NCI-H1105 treated with DMSO at 0.1 percent for 48 hours (cell line): ENCODE measurements around the gene LHPP.

Experiments
- DNase-seq: peaks from one replicate; lab custom pipeline; 2025; lab: John Stamatoyannopoulos, UW

Gene LHPP

DNA sequence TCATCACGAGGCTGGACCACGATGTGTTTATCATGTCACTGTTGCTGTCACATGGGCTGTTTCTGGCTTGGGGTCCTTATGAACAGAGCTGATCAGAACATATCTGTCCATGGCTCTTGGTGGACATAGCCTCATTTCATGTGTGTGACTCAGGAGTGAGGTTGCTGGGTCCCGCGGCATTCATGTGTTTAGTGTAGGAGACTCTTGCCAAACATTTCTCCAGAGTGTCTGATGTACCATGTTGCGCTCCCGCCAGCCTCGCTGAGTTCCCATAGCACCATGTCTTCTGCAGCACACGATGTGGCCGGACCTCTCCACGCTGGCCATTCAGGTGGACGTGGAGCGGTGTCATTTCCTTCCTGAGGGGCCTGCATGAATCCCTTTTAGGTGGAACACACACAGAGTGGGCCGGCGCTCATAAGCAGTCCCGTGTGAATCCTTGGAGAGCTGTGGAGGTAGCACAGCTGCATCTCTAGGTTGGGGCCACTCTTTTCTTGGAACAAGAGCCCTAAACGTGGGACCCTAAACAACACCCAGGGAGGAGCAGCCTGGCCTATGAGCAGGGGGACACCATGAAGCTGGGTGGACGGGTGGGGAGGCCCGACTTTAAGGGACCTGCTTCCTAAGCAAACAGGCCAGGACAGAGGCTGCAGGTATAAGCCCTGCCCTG lies 134.6 kb downstream of the LHPP start:
- DNase-seq: no peak

DNA sequence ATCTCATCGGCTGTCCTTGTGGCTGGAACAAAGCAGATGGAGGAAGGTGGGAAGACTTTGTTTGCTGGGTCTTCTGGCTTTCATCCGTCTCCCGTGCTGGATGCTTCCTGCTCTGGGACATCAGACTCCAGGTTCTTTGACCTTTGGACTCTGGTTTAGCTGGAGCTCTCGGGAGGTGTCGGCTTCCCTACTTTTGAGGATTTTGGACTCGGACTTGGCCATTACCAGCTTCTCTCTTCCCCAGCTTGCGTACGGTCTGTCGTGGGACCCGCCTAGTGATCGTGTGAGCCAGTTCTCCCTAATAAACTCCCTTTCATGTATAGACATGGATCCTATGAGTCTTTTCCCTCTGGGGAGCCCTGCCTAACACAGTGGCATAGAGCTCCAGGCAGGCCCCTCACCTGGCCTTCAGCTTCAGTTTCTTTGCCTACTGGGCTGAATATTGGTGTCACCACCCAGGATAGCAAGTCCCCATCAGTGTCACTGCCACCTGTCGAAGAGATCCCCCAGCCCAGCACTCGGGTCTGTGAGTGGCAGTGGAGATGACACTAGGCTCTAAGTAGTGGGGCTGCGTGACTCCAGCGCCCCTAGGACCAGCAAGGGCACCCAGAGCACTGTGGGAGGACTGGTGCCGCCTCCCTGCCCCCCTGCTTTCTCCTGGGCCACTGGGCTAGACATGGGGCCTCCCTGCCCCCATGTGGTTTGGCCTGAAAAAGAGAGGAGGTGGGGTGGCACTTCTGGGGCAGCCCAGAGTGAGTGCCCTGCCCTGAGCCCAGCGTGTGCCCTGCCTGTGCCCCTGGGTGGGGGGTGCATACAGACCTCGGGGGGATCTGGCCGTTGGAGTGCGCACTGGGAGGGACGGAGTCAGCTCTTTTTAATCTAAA lies 135.6 kb downstream of the LHPP start:
- DNase-seq: no peak

DNA sequence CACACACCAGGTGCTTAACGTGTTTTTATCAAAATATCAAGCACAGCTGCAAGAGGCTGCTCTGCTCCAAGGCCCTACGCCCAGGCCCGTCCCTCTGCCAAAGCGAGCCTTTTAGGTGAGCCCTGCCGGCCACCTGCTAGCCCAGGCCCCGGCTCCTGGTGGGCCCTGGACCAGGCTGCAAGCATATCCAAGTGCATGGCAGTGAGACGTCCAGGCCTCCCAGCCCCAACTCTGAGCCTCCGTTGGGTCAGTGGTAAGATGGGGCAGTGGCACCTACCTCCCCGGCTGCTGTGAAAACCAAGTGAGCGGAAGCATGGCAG lies 136.2 kb downstream of the LHPP start:
- no peak for DNase-seq

DNA sequence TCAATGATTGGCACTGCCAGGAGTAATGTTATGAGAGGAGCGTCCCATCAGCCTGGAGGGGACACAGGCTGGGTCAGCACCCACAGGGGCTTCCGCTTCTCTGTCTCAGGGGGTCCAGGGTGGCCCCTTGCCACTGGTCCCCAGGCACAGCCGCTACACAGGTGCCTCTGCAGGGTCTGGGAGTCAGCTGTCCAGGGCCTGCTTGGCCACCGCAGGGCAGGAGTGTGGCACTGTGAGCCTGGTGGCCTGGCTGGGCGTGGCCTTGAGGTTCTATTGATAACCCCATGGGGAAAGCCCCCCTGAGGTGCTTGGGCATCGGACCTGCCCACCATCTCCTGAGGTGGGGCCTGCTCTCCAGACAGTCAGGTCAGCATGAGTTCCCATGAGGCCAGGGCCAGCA lies 136.6 kb downstream of the LHPP start:
- no peak for DNase-seq

DNA sequence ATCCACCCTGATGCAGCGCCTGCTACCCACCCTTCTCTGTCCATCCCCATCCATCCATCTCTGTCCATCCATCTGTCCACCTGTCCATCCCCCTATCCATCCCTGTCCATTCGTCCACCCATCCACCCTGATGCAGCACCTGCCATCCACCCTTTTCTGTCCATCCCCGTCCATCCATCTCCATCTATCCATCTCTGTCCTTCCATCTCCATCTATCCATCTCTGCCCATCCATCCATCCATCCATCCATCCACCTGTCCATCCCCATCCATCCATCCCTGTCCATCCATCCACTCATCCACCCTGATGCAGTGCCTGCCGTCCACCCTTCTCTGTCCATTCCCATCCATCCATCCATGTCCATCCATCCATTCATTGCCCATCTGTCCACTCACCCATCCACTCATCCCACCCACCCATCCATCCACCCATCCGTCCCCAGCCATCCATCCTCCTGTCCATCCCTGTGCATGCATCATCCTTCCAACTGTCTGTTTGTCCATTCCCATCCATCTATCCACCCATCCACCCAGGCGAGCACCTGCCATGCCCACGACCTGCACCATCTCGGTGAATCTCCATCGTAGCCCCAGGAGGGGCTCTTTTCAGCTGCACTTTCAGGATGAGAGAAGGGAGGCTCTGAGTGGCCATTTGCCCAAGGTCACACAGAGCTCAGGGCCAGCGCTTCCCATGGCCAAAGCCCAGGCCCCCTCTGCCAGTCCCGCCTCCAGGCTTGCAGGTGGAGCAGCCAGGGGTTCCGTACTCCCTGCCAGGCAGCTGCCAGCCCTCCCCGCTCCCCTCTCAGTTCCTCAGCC lies 137.4 kb downstream of the LHPP start:
- no peak for DNase-seq

DNA sequence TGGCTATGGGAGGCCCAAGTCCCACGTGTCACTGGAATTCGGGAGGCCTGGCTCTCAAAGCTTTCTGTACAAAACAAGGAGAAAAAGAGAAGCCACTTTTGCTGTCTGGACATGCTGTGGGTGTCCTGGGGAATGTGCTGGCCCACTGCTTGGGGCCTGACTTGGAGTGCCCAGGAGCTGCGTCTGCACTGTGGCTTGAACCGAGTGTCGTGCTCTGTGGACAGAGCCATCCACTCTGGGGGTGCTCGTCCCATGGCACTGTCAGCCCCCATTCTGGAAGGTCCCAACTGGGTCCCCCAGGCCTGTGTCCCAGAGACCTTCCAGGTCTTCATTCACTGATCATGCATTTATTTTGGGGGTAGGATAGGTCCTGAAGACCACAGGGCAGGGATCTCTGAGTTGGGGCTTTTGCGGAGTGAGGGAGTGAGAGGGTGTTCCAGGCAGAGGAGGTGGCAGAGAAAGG lies 138.0 kb downstream of the LHPP start:
- DNase-seq: no peak

DNA sequence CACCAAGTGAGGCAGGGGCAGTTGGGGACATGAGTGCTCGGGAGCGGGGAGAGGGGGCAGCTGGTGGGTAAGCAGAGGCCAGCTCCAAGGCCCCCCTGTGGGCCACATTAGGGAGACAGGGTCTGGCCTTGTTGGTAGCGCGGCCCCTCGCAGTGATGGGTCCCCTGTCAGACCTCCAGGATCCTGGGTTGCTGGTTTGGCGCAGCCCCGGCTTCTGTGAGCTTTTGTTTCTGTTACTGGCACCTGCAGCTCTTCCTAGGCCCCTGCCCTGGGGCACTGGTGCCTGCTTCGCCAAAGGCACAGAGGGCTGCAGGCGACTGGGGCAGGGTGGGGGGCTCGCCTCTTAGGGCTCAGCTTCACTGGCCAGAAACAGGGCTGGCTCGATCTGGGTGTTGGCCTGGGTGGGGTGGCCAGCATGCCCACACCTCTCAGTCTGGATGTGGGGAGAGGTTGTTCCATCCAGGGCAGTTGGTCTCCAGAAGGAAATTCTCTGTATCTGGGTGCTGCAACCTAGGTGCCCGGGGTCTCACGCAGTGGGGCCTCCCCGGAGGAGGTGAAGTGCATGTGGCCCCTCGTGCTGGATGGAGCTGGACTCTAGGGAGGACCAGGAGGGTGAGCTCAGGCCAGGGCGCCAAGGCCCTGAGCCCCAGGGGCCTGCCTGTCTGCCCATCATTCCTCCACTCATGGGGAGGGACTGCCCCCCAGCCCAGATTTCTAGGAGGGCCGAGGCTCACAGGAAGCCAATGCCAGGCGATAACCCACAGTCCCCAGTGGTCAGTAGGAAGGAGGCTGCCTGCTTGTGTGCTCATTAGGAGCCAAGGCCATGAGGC lies 138.6 kb downstream of the LHPP start:
- DNase-seq: no peak

DNA sequence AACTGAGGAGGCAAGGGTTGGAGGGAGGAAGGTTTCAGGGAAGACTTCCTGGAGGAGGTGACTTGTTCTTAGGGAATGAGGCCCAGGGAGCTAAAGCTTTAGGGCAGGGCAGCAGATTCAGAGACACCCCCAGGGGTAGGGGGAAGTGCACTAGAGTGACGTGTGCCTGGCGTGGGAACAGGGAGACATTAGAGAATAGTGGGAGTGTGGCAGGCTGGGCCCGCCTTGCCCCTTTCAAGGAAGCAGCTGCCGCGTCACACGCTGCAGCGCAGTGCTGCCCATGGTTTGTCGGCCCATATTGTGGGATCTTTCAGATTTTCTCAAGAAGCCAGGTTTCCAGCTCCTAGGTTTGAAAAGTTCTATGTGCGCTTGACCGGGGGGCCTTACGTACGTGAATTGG lies 139.4 kb downstream of the LHPP start:
- no peak for DNase-seq

DNA sequence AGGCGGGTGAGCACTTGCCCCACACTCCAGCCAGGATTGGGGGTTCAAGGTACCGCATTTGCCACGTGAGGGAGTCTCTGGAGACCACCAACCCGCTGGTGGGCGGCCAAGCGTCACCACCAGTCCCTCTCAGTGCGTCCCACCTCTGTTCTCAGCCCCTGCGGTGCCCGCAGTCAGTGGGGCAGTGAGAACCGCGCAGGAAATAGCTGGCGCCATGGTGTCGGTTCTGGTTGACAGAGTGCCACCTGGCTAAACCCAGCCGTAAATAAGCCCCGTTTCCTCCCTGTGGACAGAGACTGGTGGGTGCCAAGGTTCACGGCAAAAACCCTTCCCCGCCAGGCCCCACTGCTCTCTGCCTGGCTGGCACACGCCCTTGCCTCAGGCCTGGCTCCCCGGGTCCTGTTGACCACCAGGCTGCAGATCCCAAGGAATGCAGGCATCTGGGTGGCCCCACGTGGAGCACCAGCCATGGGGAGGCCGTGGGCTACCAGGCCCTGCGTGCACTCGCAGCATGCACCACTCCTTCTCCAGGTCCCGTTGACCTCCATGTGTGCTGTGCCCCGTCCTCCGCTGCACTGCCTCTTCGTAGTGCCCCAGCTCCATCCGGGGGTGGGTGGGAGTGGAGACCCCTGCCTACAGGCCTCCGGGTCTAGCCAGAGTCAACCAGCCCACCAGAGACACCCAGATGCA lies 140.0 kb downstream of the LHPP start:
- DNase-seq: no peak

DNA sequence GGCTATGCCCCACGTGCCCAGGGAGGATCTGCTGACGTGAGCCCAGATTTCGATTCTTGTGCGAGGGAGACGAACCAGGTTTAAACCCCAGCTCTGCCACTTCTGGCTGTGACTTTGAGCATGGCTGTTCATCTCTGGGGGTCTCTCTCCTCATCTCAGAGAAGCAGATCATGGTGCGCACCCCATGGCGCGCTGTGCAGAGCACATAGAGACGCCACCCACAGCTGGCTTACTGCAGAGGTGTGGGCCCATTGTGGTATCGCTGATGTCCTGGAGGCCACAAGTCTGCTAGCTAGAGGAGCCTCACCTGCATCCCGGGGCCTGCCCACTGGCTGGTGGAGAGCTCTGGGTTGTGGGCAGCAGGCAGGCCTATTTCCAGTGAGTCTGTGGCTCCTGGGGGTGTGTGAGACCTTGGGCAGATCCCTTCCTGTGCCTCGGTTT lies 140.5 kb downstream of the LHPP start:
- DNase-seq: no peak

DNA sequence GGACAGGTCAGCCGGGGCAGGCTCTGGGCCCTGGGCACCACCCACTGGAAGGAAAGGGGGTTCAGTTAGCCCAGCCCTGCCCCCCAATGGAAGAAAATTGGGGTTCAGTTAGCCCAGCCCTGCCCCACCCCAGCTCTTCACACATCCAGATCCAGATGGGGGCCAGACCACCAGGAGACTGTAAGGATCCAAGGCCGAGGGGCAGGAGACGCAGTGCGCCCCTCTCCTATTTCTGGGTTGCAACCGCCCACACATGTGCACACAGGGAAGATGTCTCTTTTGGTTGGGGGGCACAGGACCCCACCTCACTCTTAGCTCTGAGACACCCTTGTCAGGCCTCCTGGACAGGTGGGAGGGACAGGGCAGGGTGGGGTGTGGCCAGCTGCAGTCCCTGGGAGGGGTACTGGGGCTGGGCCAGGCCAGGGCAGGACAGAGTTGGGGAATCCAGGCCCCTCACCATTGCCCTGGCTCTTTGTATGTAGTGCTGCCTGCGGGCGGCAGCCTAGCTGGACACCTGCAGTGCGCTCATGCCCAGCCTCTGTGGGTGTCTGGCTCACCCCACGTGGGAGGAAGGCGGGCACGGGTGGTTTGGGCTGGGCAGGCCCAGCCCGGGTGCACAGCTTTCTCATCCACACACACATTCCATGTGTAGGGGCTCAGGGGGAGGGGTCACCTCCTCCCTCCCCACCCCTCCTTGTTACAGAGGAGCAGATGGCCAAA lies 141.2 kb downstream of the LHPP start:
- DNase-seq: no peak

DNA sequence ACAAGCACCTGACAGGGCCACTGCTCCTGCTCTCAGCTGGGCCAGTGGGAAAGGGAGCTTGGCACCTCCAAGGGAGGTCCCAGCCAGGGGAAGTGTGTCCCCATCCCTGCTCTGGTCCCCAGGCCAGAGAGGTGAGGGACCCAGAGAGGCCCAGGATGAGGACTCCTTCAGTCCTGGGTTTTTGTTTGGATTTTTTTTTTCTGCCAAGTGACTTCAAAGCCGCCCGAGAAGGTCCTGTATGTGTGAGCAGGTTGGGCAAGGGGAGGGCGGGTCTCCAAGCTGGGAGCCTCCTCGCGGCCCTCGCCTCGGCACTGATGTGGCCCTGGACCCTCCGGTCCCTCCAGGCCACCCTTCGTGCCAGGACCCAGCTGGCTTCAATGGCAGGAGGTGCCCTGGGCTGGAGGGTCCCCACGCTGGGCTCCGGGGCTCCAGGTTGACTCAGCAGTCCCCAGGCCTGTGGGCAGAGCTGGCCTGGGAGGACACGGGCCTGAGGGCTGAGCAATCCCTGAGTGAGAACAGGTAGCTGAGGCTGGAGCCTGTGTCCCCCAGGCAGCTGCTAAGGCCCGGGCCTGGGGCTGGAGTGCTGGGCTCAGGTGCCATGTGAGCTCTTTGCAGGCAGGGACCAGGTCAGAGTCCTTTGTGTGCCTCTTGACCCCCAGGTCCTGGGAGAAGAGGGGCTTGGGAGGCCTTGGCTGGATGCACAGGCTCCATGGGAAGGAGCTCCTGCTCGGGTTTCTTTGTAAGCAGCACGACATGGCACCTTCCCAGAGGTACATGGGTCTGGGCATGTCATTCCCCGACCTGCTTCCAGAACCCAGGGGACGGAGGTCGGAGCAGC lies 142.0 kb downstream of the LHPP start:
- DNase-seq: no peak

DNA sequence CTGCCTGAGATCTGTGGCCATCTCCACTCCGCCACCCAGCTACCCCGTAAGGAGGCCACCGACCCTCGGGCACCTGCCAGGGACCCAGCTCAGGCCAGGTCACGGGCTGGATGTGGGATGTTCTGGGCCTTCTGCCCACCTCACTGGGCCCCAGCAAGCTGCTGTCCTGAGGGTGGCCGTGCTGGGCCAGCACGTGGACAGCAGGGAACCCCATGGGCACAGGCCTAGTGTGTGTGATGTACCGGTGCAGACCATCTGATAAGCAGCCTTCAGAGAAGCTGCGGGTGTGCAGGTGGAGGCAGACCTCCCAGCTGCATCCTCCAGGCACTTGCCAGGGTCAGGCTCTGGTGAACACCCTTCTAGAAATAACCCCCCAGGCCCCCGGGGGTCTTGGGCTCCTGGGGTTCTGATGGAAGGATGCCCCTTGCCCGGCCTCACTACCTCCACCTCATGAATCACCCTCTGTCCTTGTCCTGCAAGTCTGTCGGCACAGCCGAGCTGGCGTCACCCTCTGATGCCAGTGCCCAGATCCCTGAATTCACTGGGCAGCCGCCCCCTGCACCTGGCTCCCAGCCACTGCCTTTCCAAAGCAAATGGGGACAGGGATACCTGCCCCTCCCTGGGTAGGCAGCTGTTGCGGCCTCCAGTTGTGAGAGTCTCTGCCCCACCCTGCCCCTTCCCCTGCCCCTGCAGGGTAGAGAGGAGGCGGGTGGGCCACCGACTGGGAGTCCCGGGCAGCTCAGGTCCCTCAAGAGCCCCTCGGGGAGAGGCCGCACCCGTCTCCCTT lies 142.8 kb downstream of the LHPP start:
- DNase-seq: no peak

DNA sequence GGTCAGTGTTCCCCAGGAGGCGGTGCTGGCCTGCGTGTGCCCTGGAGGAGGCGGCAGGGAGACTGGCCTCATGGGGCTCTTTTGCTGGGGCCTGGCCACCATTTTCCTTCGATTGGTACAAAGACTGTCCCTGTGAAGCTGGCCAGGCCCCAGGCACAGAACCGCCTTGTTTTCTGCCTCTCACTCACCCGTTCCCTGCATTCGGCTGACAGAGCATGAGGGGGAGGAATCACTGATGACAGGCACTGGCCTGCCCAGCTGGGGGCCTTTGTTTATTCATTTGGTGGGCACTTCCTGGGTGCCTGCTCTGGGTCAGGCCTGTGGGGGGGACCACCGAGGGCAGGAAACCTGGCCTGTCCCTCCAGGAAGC lies 143.4 kb downstream of the LHPP start:
- DNase-seq: no peak

DNA sequence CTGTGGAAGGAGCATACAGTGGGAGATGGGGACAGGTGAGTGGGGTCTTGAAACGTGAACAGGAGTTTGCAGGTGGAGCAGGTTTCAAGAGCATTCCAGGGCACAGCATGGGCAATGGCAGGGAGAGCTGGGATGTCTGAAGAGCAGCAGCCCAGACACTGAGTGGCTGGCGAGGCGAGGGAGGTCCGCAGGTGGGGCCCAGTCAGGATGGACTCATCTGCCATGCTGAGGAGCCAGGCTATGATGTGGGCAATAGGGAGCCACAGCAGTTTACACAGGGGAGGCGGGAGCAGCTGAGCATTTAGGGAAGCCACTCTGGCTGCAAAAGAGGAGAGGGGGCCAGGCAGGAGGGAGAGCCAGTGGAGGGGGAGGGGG lies 143.8 kb downstream of the LHPP start:
- DNase-seq: no peak

DNA sequence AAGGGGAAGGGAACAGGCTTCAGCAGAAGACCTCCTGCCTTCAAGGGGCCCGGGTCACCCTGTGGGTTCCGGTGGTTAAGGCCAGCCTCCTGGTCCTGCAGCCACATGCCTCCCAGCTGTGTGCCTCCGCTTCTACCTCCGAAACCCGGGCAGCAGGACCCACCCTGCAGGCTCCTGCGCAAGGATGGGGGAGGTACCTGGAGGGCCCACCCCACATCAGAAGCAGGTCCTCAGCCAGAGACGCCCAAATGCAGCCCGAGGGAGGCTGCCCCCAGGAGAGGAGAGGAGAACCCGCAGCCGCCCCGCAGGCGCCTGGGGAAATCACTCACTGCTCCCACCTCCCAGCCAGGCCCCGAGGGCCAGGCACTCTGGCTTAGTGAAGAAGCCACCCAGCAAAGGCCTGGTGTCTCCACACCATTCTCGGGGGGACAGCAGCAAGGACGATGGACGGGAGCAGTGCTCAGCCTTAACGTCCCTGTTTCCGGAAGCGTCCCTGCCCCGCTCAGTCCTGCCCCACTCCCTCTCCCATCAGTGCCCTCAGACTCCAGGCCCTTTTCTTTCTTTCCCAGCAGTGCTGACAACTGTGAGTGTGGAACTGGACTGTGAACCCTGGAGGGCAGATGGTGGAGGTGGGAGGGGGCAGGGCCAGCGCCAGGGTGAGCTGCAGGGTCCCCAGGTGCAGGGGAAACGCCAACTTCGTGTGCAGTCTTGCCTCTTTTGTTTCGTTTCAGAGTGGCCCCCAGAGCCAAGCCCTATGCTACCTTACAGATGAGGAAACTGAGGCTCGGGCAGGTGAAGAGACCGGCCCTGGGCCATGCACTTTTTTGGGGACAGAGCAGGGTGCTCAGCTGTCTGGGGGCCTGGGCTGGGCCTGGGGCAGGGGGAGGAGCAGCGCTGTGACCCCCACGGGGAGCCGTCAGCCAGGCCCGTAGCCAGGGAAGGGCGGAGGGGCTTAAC lies 144.5 kb downstream of the LHPP start:
- no peak for DNase-seq

DNA sequence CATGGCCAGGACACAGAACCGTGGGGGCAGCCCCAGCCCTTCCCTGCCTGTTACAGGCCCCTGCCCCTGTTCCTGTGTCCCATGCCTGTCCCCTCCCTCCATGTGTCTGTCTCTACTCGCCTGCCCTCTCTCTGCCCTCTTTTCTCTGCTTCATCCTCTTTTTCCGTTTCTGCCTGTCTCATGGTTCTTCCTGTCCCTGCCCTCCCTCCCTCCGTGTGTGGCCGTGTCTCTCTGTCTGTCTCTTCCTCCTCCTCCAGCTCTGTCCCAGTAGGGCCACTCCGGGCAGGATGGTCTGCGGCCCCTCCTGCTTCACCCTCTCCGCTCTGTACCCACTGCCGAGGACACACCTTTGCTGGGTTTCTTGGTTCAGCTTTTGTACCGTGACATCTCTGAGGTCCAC lies 145.2 kb downstream of the LHPP start:
- no peak for DNase-seq

DNA sequence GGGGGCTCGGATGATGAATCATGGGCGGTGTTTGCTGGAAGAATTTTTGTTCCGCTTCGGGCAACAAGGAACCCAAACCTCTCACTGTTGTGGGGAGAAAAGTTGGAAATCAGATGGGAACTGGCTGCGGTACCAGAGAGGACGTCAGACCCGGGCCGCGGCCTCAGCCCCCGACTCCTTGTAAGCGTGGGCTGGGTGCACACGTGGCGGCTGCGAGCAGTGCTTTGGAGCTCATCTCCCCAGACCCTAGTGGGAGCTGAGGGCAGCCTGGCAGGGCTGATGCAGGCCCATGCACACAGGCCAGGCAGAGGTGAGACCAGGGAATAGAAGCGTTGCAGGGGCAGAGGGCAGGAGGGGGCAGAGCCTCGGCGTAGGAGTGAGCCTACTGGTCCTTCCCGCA lies 146.1 kb downstream of the LHPP start:
- DNase-seq: no peak
